Liver (tissue), 9 donors: Measurements from ENCODE around the gene TFAP2D. TPM values are rescaled to one million over a fixed set of nuclear protein-coding genes. Genes with fewer than 3 reads are reported as not detected.

ENCODE experiments used
- DNase-seq: peaks from one replicate; pipeline ENCODE4 v3.0.0-alpha.2; 2017; ENCODE audit warnings: low spot score
- H3K27ac ChIP-seq, 2 donors: one replicate each; pipeline ENCODE4 v1.7.0; 2013; ENCODE audit warnings: inconsistent platforms in 2 of 2, low read length in 2 of 2, control low read depth in 1 of 2, low read depth in 1 of 2, mild to moderate bottlenecking in 1 of 2
- H3K27me3 ChIP-seq, 4 donors: one replicate each; pipeline versions ENCODE4 v1.6.1 to v1.7.0; 2013; ENCODE audit warnings: low read length in 3 of 4, inconsistent platforms in 1 of 4, mild to moderate bottlenecking in 1 of 4, moderate library complexity in 1 of 4; ENCODE audit not compliant: control insufficient read depth in 4 of 4, insufficient read depth in 4 of 4
- H3K36me3 ChIP-seq, 4 donors: one replicate each; pipeline versions ENCODE4 v1.6.1 to v1.7.0; 2013; ENCODE audit warnings: low read length in 3 of 4, mild to moderate bottlenecking in 3 of 4, low read depth in 1 of 4, moderate library complexity in 1 of 4; ENCODE audit not compliant: control insufficient read depth in 4 of 4, insufficient read depth in 3 of 4
- H3K4me1 ChIP-seq, 4 donors: one replicate each; pipeline versions ENCODE4 v1.6.1 to v1.7.0; 2013; ENCODE audit warnings: low read length in 3 of 4, mild to moderate bottlenecking in 3 of 4, moderate library complexity in 1 of 4; ENCODE audit not compliant: control insufficient read depth in 4 of 4, insufficient read depth in 4 of 4
- H3K4me3 ChIP-seq, 3 donors: one replicate each; pipeline versions ENCODE4 v1.6.1 to v1.7.0; 2013; ENCODE audit warnings: low read length in 3 of 3, control low read depth in 1 of 3, low read depth in 1 of 3, mild to moderate bottlenecking in 1 of 3
- H3K9ac ChIP-seq, 2 donors: one replicate each; pipeline ENCODE4 v1.7.0; 2013; ENCODE audit warnings: low read length in 2 of 2, mild to moderate bottlenecking in 2 of 2, moderate library complexity in 2 of 2, control low read depth in 1 of 2, low read depth in 1 of 2
- H3K9me3 ChIP-seq, 4 donors: one replicate each; pipeline versions ENCODE4 v1.6.1 to v1.7.0; 2013; ENCODE audit warnings: low read length in 3 of 4; ENCODE audit not compliant: control insufficient read depth in 4 of 4
- GABPA ChIP-seq, 2 donors: IDR thresholded peaks in 1 of 2; conservative IDR thresholded peaks in 1 of 2; 2 replicates each; pipeline ENCODE4 v1.6.1; 2016; ENCODE audit warnings: antibody characterized with exemption in 2 of 2, mild to moderate bottlenecking in 1 of 2, moderate library complexity in 1 of 2
- HNF4A ChIP-seq, 2 donors: conservative IDR thresholded peaks; 2 replicates each; pipeline ENCODE4 v1.6.1; 2016; ENCODE audit warnings: antibody characterized with exemption in 2 of 2, mild to moderate bottlenecking in 2 of 2
- HNF4G ChIP-seq: IDR thresholded peaks from 2 replicates; pipeline ENCODE4 v1.6.1; 2016; ENCODE audit warnings: antibody characterized with exemption
- JUND ChIP-seq, 2 donors: IDR thresholded peaks; 2 replicates each; pipeline ENCODE4 v1.6.1; 2016; ENCODE audit warnings: antibody characterized with exemption in 2 of 2
- NR2F2 ChIP-seq: IDR thresholded peaks from 2 replicates; pipeline ENCODE4 v1.6.1; 2016; ENCODE audit warnings: antibody characterized with exemption
- RAD21 ChIP-seq, 2 donors: IDR thresholded peaks; 2 replicates each; pipeline ENCODE4 v1.6.1; 2016; ENCODE audit warnings: antibody characterized with exemption in 2 of 2, mild to moderate bottlenecking in 2 of 2
- RXRA ChIP-seq, 2 donors: IDR thresholded peaks; 2 replicates each; pipeline ENCODE4 v1.6.1; 2017 to 2018; ENCODE audit warnings: antibody characterized with exemption in 2 of 2, mild to moderate bottlenecking in 1 of 2
- SP1 ChIP-seq: IDR thresholded peaks from 2 replicates; pipeline ENCODE4 v1.6.1; 2018; ENCODE audit warnings: antibody characterized with exemption, mild to moderate bottlenecking
- TAF1 ChIP-seq: conservative IDR thresholded peaks from 2 replicates; pipeline ENCODE4 v1.6.1; 2016; ENCODE audit warnings: antibody characterized with exemption, mild to moderate bottlenecking
- YY1 ChIP-seq: IDR thresholded peaks from 2 replicates; pipeline ENCODE4 v1.6.1; 2016; ENCODE audit warnings: antibody characterized with exemption, mild to moderate bottlenecking
- WGBS: extraction: QIAGEN DNeasy Blood & Tissue Kit; methylation state at CpG from one replicate; pipeline ENCODE4 v1.1.7; 2013; 5-methylcytosine and 5-hydroxymethylcytosine counted together
- polyA plus RNA-seq, 2 donors: library from polyadenylated mRNA; stranded (reverse) in 1 of 2; unstranded in 1 of 2; fragments of 200-250 nt in 1 of 2; fragments of >200 nt in 1 of 2; fragmentation: Nextera tagmentation in 1 of 2; extraction: Ambion mirVana in 1 of 2; gene quantifications; one replicate each; pipeline versions ENCODE4 v1.2.1 to v1.2.3, GENCODE V29; 2013 to 2015
- total RNA-seq, 2 donors: library from RNA; depleted of rRNA; stranded (reverse); fragments of >200 nt; gene quantifications; one replicate each; pipeline ENCODE4 v1.2.3, GENCODE V29; 2014
- TF ChIP-seq, protein P1 (sequence below): fragments of 150-350 bp; IDR thresholded peaks from 2 replicates; pipeline ENCODE4 v1.5.1; 2017; ENCODE audit warnings: improper control_type of control experiment, low read depth, low read length; ENCODE audit not compliant: missing input control
- TF ChIP-seq, protein P2 (sequence below): IDR thresholded peaks from 2 replicates; pipeline ENCODE4 v1.6.1; 2016; ENCODE audit warnings: antibody characterized with exemption
- TF ChIP-seq, protein P3 (sequence below): IDR thresholded peaks from 2 replicates; pipeline ENCODE4 v1.6.1; 2016; ENCODE audit warnings: antibody characterized with exemption
- TF ChIP-seq, protein P4 (sequence below): IDR thresholded peaks from 2 replicates; pipeline ENCODE4 v1.6.1; 2016; ENCODE audit warnings: antibody characterized with exemption, mild to moderate bottlenecking
- donor health status: healthy.
- donor health status: healthy.
- donor health status: healthy.
- donor health status: healthy.
- donor health status: healthy.

Gene TFAP2D
- total and polyA plus RNA-seq, 4 donors = not detected

DNA sequence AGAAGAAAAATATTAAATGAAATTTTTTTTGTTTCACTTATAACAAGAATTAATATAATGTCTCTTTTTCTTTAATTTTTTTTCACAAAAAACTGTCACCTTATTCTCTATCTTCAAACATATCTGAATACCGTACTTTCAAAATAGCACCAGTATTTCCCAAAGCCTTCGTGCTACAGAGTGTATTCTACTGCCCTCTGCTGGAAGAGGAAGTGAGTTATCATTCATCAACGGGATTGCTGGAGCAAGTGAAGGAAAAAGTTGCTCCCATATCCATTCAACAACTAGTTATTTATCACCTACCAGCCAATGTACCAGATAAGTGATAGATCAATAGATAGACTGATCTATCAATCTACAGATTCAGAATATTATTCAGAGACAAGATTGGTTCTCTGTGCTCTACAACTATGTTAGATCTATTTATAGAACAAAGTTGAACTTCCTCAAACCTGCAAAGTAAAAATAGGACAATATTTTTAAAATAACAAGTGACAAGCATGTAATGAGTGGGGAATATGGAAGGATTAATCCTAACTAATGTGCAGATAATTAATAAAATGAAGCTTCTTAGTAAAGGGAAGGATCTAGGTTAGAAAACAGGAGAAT is 78.7 kb downstream of the TFAP2D start:
- H3K27ac ChIP-seq = no peak overlapping the region
- no peak overlapping the region for H3K9ac ChIP-seq
- no peaks in the 10 kb centered on the region for H3K36me3 ChIP-seq
- DNase-seq = no peak
- WGBS = under 1% methylated on average over 3 of the region's 3 CpGs
- TF ChIP-seq, protein P1, sequence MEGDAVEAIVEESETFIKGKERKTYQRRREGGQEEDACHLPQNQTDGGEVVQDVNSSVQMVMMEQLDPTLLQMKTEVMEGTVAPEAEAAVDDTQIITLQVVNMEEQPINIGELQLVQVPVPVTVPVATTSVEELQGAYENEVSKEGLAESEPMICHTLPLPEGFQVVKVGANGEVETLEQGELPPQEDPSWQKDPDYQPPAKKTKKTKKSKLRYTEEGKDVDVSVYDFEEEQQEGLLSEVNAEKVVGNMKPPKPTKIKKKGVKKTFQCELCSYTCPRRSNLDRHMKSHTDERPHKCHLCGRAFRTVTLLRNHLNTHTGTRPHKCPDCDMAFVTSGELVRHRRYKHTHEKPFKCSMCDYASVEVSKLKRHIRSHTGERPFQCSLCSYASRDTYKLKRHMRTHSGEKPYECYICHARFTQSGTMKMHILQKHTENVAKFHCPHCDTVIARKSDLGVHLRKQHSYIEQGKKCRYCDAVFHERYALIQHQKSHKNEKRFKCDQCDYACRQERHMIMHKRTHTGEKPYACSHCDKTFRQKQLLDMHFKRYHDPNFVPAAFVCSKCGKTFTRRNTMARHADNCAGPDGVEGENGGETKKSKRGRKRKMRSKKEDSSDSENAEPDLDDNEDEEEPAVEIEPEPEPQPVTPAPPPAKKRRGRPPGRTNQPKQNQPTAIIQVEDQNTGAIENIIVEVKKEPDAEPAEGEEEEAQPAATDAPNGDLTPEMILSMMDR = peak; percentile 55
- no peak for TF ChIP-seq NR2F2
- no peak for TF ChIP-seq HNF4G
- no peak for TF ChIP-seq HNF4A (conservative IDR thresholded peaks at IDR 0.05)
- no peak for TF ChIP-seq RXRA (IDR thresholded peaks at IDR 0.05)
- TF ChIP-seq YY1 = no peak
- no peak for TF ChIP-seq SP1
- TF ChIP-seq JUND (IDR thresholded peaks at IDR 0.05) = no peak
- TF ChIP-seq, protein P2, sequence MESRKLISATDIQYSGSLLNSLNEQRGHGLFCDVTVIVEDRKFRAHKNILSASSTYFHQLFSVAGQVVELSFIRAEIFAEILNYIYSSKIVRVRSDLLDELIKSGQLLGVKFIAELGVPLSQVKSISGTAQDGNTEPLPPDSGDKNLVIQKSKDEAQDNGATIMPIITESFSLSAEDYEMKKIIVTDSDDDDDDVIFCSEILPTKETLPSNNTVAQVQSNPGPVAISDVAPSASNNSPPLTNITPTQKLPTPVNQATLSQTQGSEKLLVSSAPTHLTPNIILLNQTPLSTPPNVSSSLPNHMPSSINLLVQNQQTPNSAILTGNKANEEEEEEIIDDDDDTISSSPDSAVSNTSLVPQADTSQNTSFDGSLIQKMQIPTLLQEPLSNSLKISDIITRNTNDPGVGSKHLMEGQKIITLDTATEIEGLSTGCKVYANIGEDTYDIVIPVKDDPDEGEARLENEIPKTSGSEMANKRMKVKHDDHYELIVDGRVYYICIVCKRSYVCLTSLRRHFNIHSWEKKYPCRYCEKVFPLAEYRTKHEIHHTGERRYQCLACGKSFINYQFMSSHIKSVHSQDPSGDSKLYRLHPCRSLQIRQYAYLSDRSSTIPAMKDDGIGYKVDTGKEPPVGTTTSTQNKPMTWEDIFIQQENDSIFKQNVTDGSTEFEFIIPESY = no peak
- TF ChIP-seq RAD21 (IDR thresholded peaks at IDR 0.05) = peak; percentile 76 to 85
- no peak for TF ChIP-seq TAF1
- no peak overlapping the region for H3K4me3 ChIP-seq
- H3K9me3 ChIP-seq = no peaks in the 10 kb centered on the region
- H3K4me1 ChIP-seq = no peaks in the 10 kb centered on the region
- H3K27me3 ChIP-seq = peaks cover 0 to 2% (median 0%) of the 10 kb centered on the region in 4 donors

DNA sequence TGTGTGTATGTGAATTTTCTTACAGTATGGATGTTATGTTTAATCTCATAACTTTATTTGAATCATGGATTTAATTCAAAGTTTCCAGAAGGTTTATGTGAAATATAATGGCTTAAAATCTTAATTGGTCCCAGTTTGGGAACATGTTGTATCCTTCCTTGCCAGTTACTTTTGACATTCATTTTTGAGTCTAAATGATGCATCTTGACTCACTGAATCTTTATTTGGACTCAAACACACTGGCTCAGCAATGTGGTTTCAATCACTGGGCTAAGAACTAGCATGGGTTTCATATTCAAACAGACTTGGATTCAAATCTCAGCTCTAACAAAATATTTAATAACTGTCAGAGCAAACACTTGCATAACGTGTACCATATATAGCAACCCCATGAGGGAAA is 79.4 kb downstream of the TFAP2D start:
- Histone ChIP-seq H3K36me3 (no peaks in the 10 kb centered on the region), H3K4me1 (no peaks in the 10 kb centered on the region), H3K27ac (no peak overlapping the region), H3K27me3 (peaks cover 0 to 2% (median 0%) of the 10 kb centered on the region in 4 donors), H3K4me3 (no peak overlapping the region), H3K9me3 (no peaks in the 10 kb centered on the region), H3K9ac (no peak overlapping the region)
- no peak for DNase-seq
- WGBS = 63% methylated on average over 1 of the region's 1 CpG
- no peak for TF ChIP-seq RXRA (IDR thresholded peaks at IDR 0.05)
- no peak for TF ChIP-seq TAF1
- TF ChIP-seq GABPA (IDR thresholded peaks at IDR 0.05 in 1 of 2, conservative IDR thresholded peaks at IDR 0.05 in 1 of 2) = no peak
- no peak for TF ChIP-seq HNF4G
- TF ChIP-seq SP1 = no peak
- TF ChIP-seq, protein P1 = no peak
- no peak for TF ChIP-seq YY1
- TF ChIP-seq HNF4A (conservative IDR thresholded peaks at IDR 0.05) = no peak
- no peak for TF ChIP-seq JUND (IDR thresholded peaks at IDR 0.05)
- TF ChIP-seq, protein P3, sequence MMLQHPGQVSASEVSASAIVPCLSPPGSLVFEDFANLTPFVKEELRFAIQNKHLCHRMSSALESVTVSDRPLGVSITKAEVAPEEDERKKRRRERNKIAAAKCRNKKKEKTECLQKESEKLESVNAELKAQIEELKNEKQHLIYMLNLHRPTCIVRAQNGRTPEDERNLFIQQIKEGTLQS = no peak
- TF ChIP-seq, protein P4, sequence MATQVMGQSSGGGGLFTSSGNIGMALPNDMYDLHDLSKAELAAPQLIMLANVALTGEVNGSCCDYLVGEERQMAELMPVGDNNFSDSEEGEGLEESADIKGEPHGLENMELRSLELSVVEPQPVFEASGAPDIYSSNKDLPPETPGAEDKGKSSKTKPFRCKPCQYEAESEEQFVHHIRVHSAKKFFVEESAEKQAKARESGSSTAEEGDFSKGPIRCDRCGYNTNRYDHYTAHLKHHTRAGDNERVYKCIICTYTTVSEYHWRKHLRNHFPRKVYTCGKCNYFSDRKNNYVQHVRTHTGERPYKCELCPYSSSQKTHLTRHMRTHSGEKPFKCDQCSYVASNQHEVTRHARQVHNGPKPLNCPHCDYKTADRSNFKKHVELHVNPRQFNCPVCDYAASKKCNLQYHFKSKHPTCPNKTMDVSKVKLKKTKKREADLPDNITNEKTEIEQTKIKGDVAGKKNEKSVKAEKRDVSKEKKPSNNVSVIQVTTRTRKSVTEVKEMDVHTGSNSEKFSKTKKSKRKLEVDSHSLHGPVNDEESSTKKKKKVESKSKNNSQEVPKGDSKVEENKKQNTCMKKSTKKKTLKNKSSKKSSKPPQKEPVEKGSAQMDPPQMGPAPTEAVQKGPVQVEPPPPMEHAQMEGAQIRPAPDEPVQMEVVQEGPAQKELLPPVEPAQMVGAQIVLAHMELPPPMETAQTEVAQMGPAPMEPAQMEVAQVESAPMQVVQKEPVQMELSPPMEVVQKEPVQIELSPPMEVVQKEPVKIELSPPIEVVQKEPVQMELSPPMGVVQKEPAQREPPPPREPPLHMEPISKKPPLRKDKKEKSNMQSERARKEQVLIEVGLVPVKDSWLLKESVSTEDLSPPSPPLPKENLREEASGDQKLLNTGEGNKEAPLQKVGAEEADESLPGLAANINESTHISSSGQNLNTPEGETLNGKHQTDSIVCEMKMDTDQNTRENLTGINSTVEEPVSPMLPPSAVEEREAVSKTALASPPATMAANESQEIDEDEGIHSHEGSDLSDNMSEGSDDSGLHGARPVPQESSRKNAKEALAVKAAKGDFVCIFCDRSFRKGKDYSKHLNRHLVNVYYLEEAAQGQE = no peak
